Fibroblast of mammary gland (primary cell): ENCODE results near the gene CKS2.
"Not testable (repeated sequence)": the region's sequence is repeated elsewhere in the genome, so short reads cannot be mapped to it uniquely, and the experiment has no call there.

ENCODE experiments used
- DNase-seq: peaks from one replicate; pipeline ENCODE4 v3.0.0-alpha.2; 2010; ENCODE audit warnings: low read depth
- H3K4me3 ChIP-seq: 2 replicates; pipeline ENCODE4 v1.5.1; 2011; ENCODE audit warnings: low read depth, mild to moderate bottlenecking, low read length, moderate library complexity; ENCODE audit not compliant: control insufficient read depth
- TF ChIP-seq, protein P1 (sequence below): conservative IDR thresholded peaks from 2 replicates; pipeline ENCODE4 v1.5.1; 2011; ENCODE audit warnings: low read depth, low read length, inconsistent platforms; ENCODE audit not compliant: control insufficient read depth, insufficient read depth

Gene CKS2

DNA sequence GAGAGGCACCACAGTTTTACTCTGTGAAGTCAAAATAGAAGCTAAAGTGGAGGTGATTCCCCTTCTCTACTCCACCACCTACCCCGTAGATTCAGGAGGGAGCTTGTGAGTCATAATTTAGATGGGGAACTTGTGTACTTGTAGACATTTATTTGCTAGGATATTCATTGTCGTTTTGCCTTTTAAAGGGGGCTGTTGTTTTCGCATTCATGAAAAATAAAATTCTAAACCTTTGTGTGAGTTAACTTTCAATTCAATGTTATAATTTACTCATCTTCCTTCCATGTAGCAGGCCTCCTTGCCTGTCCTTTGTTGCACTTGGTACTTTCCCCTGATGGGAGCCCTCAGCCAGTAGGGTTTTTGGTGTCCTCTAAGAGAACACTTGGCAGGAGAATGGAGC lies 29.3 kb downstream of the CKS2 start:
- TF ChIP-seq, protein P1, sequence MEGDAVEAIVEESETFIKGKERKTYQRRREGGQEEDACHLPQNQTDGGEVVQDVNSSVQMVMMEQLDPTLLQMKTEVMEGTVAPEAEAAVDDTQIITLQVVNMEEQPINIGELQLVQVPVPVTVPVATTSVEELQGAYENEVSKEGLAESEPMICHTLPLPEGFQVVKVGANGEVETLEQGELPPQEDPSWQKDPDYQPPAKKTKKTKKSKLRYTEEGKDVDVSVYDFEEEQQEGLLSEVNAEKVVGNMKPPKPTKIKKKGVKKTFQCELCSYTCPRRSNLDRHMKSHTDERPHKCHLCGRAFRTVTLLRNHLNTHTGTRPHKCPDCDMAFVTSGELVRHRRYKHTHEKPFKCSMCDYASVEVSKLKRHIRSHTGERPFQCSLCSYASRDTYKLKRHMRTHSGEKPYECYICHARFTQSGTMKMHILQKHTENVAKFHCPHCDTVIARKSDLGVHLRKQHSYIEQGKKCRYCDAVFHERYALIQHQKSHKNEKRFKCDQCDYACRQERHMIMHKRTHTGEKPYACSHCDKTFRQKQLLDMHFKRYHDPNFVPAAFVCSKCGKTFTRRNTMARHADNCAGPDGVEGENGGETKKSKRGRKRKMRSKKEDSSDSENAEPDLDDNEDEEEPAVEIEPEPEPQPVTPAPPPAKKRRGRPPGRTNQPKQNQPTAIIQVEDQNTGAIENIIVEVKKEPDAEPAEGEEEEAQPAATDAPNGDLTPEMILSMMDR: no peak
- H3K4me3 ChIP-seq: no peak overlapping the region
- DNase-seq: no peak

DNA sequence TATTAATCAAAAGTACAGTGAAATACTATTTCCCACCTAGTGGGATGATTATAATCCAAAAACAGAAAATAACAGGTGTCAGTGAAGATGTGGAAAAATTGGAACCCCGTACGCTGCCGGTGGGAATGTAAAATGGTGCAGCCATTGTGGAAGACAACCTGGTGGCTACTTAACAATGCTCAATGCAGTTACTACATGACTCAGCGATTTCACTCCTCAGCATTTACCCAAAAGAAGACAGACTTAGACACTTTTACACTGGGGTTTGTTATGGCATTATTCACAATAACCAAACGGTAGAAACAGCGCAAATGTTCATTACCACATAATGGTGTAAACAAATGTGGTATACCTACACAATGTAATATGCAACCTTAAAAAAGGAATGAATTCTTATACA lies 31.2 kb downstream of the CKS2 start:
- H3K4me3 ChIP-seq: no peak overlapping the region
- TF ChIP-seq, protein P1: no peak
- DNase-seq: no peak

DNA sequence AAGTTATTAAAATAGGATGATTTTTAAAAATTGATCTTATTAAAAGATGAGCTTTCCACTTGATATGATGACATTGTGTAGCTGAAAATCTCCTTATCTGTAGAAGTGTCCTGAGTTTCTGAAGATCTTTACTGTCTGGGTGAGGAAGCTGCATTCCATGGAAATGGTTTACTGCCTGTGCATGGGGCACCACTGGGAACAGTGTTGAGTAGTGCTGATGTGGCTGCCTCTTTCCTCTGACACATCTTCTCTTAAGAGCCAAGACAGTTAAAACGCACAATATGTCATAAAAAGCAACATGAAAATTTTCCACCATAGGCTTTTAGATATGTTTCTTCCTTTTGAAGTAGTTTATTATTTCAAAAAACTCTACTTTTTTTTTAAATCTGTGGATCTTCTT lies 32.0 kb downstream of the CKS2 start:
- no peak overlapping the region for H3K4me3 ChIP-seq
- no peak for DNase-seq
- TF ChIP-seq, protein P1: no peak

DNA sequence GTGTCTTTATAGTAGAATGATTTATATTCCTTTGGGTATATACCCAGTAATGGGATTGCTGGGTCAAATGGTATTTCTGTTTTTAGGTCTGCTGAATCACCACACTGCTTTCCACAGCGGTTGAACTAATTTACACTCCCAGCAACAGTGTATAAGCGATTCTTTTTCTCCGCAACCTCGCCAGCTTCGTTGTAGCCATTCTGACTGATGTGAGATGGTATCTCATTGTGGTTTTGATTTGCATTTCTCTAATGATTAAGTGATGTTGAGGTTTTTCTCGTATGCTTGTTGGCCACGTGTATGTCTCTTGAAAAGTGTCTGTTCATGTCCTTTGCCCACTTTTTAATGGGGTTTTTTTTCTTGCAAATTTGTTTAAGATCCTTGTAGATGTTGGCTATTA lies 32.8 kb downstream of the CKS2 start:
- not testable (repeated sequence) for H3K4me3 ChIP-seq, DNase-seq

DNA sequence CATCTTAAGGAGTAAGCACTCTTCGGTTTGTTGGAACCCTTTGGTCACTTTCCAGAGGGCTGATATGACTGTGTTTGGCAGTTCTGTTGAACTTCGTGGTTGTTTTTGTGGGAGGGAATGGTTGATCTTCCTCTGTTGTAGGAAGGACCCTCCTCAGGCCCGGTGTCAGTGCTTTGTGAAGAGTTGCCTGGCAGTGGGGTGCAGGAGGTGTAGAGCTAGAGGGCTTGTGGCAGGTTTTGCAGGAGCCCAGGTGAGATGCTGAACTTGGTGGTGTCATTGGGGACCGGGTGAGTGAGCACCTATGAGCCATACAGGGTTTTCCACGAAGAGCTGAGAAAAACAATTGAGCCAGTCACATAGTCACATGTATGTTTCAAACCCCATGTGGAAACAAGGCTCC lies 34.5 kb downstream of the CKS2 start:
- no peak overlapping the region for H3K4me3 ChIP-seq
- no peak for DNase-seq
- TF ChIP-seq, protein P1: no peak

GRCh38 chr9:89346696-89347095 lies 35.7 kb downstream of the CKS2 start:
- DNase-seq: no peak
- TF ChIP-seq, protein P1: no peak
- H3K4me3 ChIP-seq: no peak overlapping the region

- DNase-seq: no peak
- TF ChIP-seq, protein P1: no peak
Measured at GRCh38 chr9:89347651-89348050, 36.7 kb downstream of the CKS2 start.

More at GRCh38 chr9:89347651-89348050, 36.7 kb downstream of the CKS2 start:
- no peak overlapping the region for H3K4me3 ChIP-seq
